ENCODE measurements around the gene TUBA3E. TPM values are rescaled to one million over a fixed set of nuclear protein-coding genes. Genes with fewer than 3 reads are reported as not detected.
A peak's percentile ranks its signal among the peaks of the same experiment; 100 is the strongest.
"Not testable (repeated sequence)": the region's sequence is repeated elsewhere in the genome, so short reads cannot be mapped to it uniquely, and the experiment has no call there.

The TUBA3E gene
- polyA plus RNA-seq, 3 donors: not detected

- H3K4me2 ChIP-seq (replicated peaks; ENCODE audit: extremely low read depth, low read length, poor library complexity, severe bottlenecking); H3K36me3 ChIP-seq (replicated peaks in 1 of 2; ENCODE audit: control insufficient read depth in 1 of 2, insufficient read depth in 2 of 2, low read length in 2 of 2); H3K27ac Mint-ChIP-seq; H3K9ac ChIP-seq (ENCODE audit: insufficient read depth, low read length, poor library complexity, severe bottlenecking); H3K4me3 ChIP-seq (replicated peaks in 1 of 3; ENCODE audit: low read depth in 2 of 3, low read length in 3 of 3); intact Hi-C loops (cut with micrococcal nuclease); H3K9me3 Mint-ChIP-seq; H3K9me3 ChIP-seq (replicated peaks in 1 of 2; ENCODE audit: control insufficient read depth in 1 of 2, insufficient read depth in 1 of 2, low read length in 2 of 2); H3K36me3 Mint-ChIP-seq; H3K4me3 Mint-ChIP-seq; H2AFZ ChIP-seq (ENCODE audit: insufficient read depth, low read depth, low read length, poor library complexity, severe bottlenecking); DNase-seq; H3K27ac ChIP-seq (ENCODE audit: low read depth in 1 of 2, low read length in 2 of 2); H3K4me1 Mint-ChIP-seq; H3K4me1 ChIP-seq (ENCODE audit: control insufficient read depth in 1 of 2, insufficient read depth in 2 of 2, low read length in 2 of 2); H3K79me2 ChIP-seq (ENCODE audit: insufficient read depth, low read length); H3K27me3 ChIP-seq (ENCODE audit: control insufficient read depth in 2 of 2, insufficient read depth in 2 of 2, low read length in 2 of 2); H4K20me1 ChIP-seq (ENCODE audit: insufficient read depth, low read length): not testable (repeated sequence)
- no CpG with 5 or more reads among the region's 2 CpGs for WGBS (ENCODE audit: insufficient coverage)
- H3K27me3 Mint-ChIP-seq (ENCODE audit: low read depth in 3 of 3): peaks cover 5 to 13% (median 7%) of the 10 kb centered on the region in 3 donors
Observed at GRCh38 chr2:130219147-130219546, 20.9 kb upstream of the TUBA3E start.

GRCh38 chr2:130207051-130207450 lies 8.8 kb upstream of the TUBA3E start:
- H3K9ac ChIP-seq (ENCODE audit: insufficient read depth, low read length, poor library complexity, severe bottlenecking); H3K4me3 Mint-ChIP-seq; H3K4me1 Mint-ChIP-seq; H3K27ac Mint-ChIP-seq; H3K36me3 ChIP-seq (replicated peaks in 1 of 2; ENCODE audit: control insufficient read depth in 1 of 2, insufficient read depth in 2 of 2, low read length in 2 of 2); H3K27me3 ChIP-seq (ENCODE audit: control insufficient read depth in 2 of 2, insufficient read depth in 2 of 2, low read length in 2 of 2); H3K4me1 ChIP-seq (ENCODE audit: control insufficient read depth in 1 of 2, insufficient read depth in 2 of 2, low read length in 2 of 2); H4K20me1 ChIP-seq (ENCODE audit: insufficient read depth, low read length); H3K4me3 ChIP-seq (replicated peaks in 1 of 3; ENCODE audit: low read depth in 2 of 3, low read length in 3 of 3); H3K4me2 ChIP-seq (replicated peaks; ENCODE audit: extremely low read depth, low read length, poor library complexity, severe bottlenecking); DNase-seq; H3K27ac ChIP-seq (ENCODE audit: low read depth in 1 of 2, low read length in 2 of 2); H3K9me3 ChIP-seq (replicated peaks in 1 of 2; ENCODE audit: control insufficient read depth in 1 of 2, insufficient read depth in 1 of 2, low read length in 2 of 2); H3K9me3 Mint-ChIP-seq; H3K36me3 Mint-ChIP-seq; H2AFZ ChIP-seq (ENCODE audit: insufficient read depth, low read depth, low read length, poor library complexity, severe bottlenecking); intact Hi-C loops (cut with micrococcal nuclease); H3K79me2 ChIP-seq (ENCODE audit: insufficient read depth, low read length): not testable (repeated sequence)
- 82% methylated on average over 4 of the region's 13 CpGs for WGBS (ENCODE audit: insufficient coverage)
- peaks cover 6 to 15% (median 12%) of the 10 kb centered on the region in 3 donors for H3K27me3 Mint-ChIP-seq (ENCODE audit: low read depth in 3 of 3)

- H3K36me3 Mint-ChIP-seq; H3K9me3 ChIP-seq (replicated peaks in 1 of 2; ENCODE audit: control insufficient read depth in 1 of 2, insufficient read depth in 1 of 2, low read length in 2 of 2); intact Hi-C loops (cut with micrococcal nuclease); H3K79me2 ChIP-seq (ENCODE audit: insufficient read depth, low read length); H3K4me1 Mint-ChIP-seq; H3K4me3 ChIP-seq (replicated peaks in 1 of 3; ENCODE audit: low read depth in 2 of 3, low read length in 3 of 3); H3K9ac ChIP-seq (ENCODE audit: insufficient read depth, low read length, poor library complexity, severe bottlenecking); H3K4me2 ChIP-seq (replicated peaks; ENCODE audit: extremely low read depth, low read length, poor library complexity, severe bottlenecking); H3K36me3 ChIP-seq (replicated peaks in 1 of 2; ENCODE audit: control insufficient read depth in 1 of 2, insufficient read depth in 2 of 2, low read length in 2 of 2); H3K27me3 ChIP-seq (ENCODE audit: control insufficient read depth in 2 of 2, insufficient read depth in 2 of 2, low read length in 2 of 2); H2AFZ ChIP-seq (ENCODE audit: insufficient read depth, low read depth, low read length, poor library complexity, severe bottlenecking); H3K27ac Mint-ChIP-seq; H3K4me1 ChIP-seq (ENCODE audit: control insufficient read depth in 1 of 2, insufficient read depth in 2 of 2, low read length in 2 of 2); H3K27ac ChIP-seq (ENCODE audit: low read depth in 1 of 2, low read length in 2 of 2); H3K9me3 Mint-ChIP-seq; DNase-seq; H3K4me3 Mint-ChIP-seq; H3K27me3 Mint-ChIP-seq (ENCODE audit: low read depth in 3 of 3); H4K20me1 ChIP-seq (ENCODE audit: insufficient read depth, low read length): not testable (repeated sequence)
- WGBS (ENCODE audit: insufficient coverage): no CpG with 5 or more reads among the region's 3 CpGs
Observed at GRCh38 chr2:130203150-130203549, 4.9 kb upstream of the TUBA3E start.

DNA sequence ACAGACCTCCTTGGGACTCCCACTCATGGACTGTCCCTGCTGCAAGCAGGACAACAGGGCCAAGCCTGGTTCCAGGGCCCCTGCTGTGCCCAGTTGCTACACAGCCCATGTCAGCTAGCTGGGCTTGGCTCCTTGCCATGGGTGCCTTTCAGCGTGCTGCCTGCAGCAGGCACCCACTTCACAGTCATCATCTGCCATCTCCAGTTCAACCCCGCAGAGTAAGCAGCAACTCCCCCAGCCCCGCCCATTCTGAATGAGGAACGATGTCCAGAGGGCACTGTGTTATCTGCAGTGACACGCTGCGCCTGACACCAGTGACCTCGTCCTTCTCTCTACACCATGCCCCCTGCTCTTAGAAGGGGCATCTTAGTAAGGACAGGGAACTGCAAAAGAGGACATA lies 4.3 kb upstream of the TUBA3E start:
- peak; percentile 2 to 22 (median 4) for DNase-seq
- H3K9ac ChIP-seq (ENCODE audit: insufficient read depth, low read length, poor library complexity, severe bottlenecking); H3K36me3 ChIP-seq (replicated peaks in 1 of 2; ENCODE audit: control insufficient read depth in 1 of 2, insufficient read depth in 2 of 2, low read length in 2 of 2); H3K4me3 ChIP-seq (replicated peaks in 1 of 3; ENCODE audit: low read depth in 2 of 3, low read length in 3 of 3); H3K9me3 ChIP-seq (replicated peaks in 1 of 2; ENCODE audit: control insufficient read depth in 1 of 2, insufficient read depth in 1 of 2, low read length in 2 of 2); H3K4me1 ChIP-seq (ENCODE audit: control insufficient read depth in 1 of 2, insufficient read depth in 2 of 2, low read length in 2 of 2); H3K4me2 ChIP-seq (replicated peaks; ENCODE audit: extremely low read depth, low read length, poor library complexity, severe bottlenecking); H3K9me3 Mint-ChIP-seq; intact Hi-C loops (cut with micrococcal nuclease); H4K20me1 ChIP-seq (ENCODE audit: insufficient read depth, low read length); H3K27me3 ChIP-seq (ENCODE audit: control insufficient read depth in 2 of 2, insufficient read depth in 2 of 2, low read length in 2 of 2); H3K27me3 Mint-ChIP-seq (ENCODE audit: low read depth in 3 of 3); H3K79me2 ChIP-seq (ENCODE audit: insufficient read depth, low read length); H3K36me3 Mint-ChIP-seq; H3K4me1 Mint-ChIP-seq; H3K27ac ChIP-seq (ENCODE audit: low read depth in 1 of 2, low read length in 2 of 2): not testable (repeated sequence)
- Mint-ChIP-seq H3K4me3 (peak overlapping the region; percentile 60 to 82), H3K27ac (peak overlapping the region in 2 of 7 donors; percentile 27 to 42)
- peak overlapping the region; percentile 59 for H2AFZ ChIP-seq (ENCODE audit: insufficient read depth, low read depth, low read length, poor library complexity, severe bottlenecking)
- WGBS (ENCODE audit: insufficient coverage): no CpG with 5 or more reads among the region's 7 CpGs

All from CD14-positive monocyte (primary cell).